Measurements from ENCODE around the gene CDH8.

GRCh38 chr16:61887903-61888302 is 148.3 kb downstream of the CDH8 start:
- TF ChIP-seq POLR2A (IDR thresholded peaks at IDR 0.05) = no peak
- TF ChIP-seq, protein P1, sequence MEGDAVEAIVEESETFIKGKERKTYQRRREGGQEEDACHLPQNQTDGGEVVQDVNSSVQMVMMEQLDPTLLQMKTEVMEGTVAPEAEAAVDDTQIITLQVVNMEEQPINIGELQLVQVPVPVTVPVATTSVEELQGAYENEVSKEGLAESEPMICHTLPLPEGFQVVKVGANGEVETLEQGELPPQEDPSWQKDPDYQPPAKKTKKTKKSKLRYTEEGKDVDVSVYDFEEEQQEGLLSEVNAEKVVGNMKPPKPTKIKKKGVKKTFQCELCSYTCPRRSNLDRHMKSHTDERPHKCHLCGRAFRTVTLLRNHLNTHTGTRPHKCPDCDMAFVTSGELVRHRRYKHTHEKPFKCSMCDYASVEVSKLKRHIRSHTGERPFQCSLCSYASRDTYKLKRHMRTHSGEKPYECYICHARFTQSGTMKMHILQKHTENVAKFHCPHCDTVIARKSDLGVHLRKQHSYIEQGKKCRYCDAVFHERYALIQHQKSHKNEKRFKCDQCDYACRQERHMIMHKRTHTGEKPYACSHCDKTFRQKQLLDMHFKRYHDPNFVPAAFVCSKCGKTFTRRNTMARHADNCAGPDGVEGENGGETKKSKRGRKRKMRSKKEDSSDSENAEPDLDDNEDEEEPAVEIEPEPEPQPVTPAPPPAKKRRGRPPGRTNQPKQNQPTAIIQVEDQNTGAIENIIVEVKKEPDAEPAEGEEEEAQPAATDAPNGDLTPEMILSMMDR (IDR thresholded peaks at IDR 0.05) = no peak

Measured in thyroid gland (tissue), 4 donors.